Heart right ventricle (tissue), 16 donors: ENCODE measurements around the gene PGLYRP3. TPM values are rescaled to one million over a fixed set of nuclear protein-coding genes. Genes with fewer than 3 reads are reported as not detected.
A peak's percentile ranks its signal among the peaks of the same experiment; 100 is the strongest.

Experiments used
- ATAC-seq, 8 donors: fragments of 200-7000 bp; cut with Tn5 transposase; one replicate each; pipeline ENCODE4 v1.9.1; 2020; ENCODE audit warnings: mild to moderate bottlenecking in 8 of 8, moderate library complexity in 8 of 8, moderate number of reproducible peaks in 1 of 8
- DNase-seq, 2 donors: peaks; one replicate each; pipeline ENCODE4 v3.0.0-alpha.2; 2020
- H3K27ac ChIP-seq, 10 donors: fragments of 200-600 bp; sonication (generic) in 2 of 10; one replicate each; pipeline versions ENCODE4 v1.5.0 to v1.8.0; 2020 to 2022; ENCODE audit warnings: mild to moderate bottlenecking in 3 of 10
- H3K27me3 ChIP-seq, 7 donors: fragments of 200-600 bp; one replicate each; pipeline ENCODE4 v1.8.0; 2021 to 2022; ENCODE audit warnings: mild to moderate bottlenecking in 2 of 7
- H3K36me3 ChIP-seq, 9 donors: fragments of 200-600 bp; sonication (generic) in 1 of 9; one replicate each; pipeline versions ENCODE4 v1.5.0 to v1.8.0; 2020 to 2022; ENCODE audit warnings: mild to moderate bottlenecking in 2 of 9
- H3K4me1 ChIP-seq, 9 donors: fragments of 200-600 bp; sonication (generic) in 1 of 9; one replicate each; pipeline versions ENCODE4 v1.5.0 to v1.8.0; 2020 to 2022; ENCODE audit warnings: mild to moderate bottlenecking in 4 of 9
- H3K4me3 ChIP-seq, 10 donors: fragments of 200-600 bp; sonication (generic) in 2 of 10; one replicate each; pipeline versions ENCODE4 v1.5.0 to v1.8.0; 2020 to 2022; ENCODE audit warnings: mild to moderate bottlenecking in 7 of 10, moderate library complexity in 2 of 10
- H3K9me3 ChIP-seq, 11 donors: fragments of 200-600 bp in 10 of 11; sonication (generic) in 2 of 11; one replicate each; pipeline versions ENCODE4 v1.5.0 to v1.8.0; 2013 to 2022; ENCODE audit warnings: mild to moderate bottlenecking in 2 of 11, control low read depth in 1 of 11, moderate library complexity in 1 of 11
- CTCF ChIP-seq, 9 donors: fragments of 200-600 bp; sonication (generic) in 2 of 9; IDR thresholded peaks; one replicate each; pipeline versions ENCODE4 v1.5.0 to v1.8.0; 2021 to 2022; ENCODE audit warnings: antibody characterized with exemption in 9 of 9, mild to moderate bottlenecking in 5 of 9, moderate library complexity in 1 of 9
- WGBS, 2 donors: extraction: QIAGEN DNeasy Blood & Tissue Kit; methylation state at CpG; one replicate each; pipeline ENCODE4 v1.1.7; 2013; ENCODE audit warnings: inconsistent platforms in 1 of 2; 5-methylcytosine and 5-hydroxymethylcytosine counted together
- intact Hi-C, 10 donors: fragments of 100-400 bp; cut with DNase I; formaldehyde crosslinking; loops; one replicate each; pipeline versions ENCODE4 v1.11.1 to v1.14.2; 2022
- polyA plus RNA-seq, 2 donors: library from polyadenylated mRNA; stranded (reverse); fragments of 200-250 nt; gene quantifications; one replicate each; pipeline ENCODE4 v1.2.3, GENCODE V29; 2013
- total RNA-seq, 10 donors: library from RNA; stranded (reverse); fragmentation: NEBNext Ultra II Directional in 3 of 10; extraction: Animal tissue kit (Norgen Biotek cat#: 25700) in 3 of 10; gene quantifications; one replicate each; pipeline versions ENCODE4 v1.2.1 to v1.2.4, GENCODE V29; 2021 to 2023
- donor health status: Arrhythmogenic right ventricular cardiomyopathy.
- donor health status: ischemic (EF 13 %, LVEDD 7.1; RV severe dilation, severe dysfunction).
- donor health status: healthy with polysubstance abuse.
- donor health status: DM: no; HTN: yes; CAD: no.
- donor health status: DM: no; HTN: no; CAD: no.
- donor health status: ischemic (EF 25% LVEDD 6.9; RV normal size, moderate dysfunction).
- donor health status: ischemic (EF 25% LVEDD 5.7; RV mildly dilated, moderate dysfunction).
- donor health status: healthy.
- donor health status: DM: yes; HTN: yes; CAD: no.
- donor health status: Ischemic cardiomyopathy.
- donor health status: ischemic (EF 35%, LVEDD 5.7; RV mildly dilated, moderate dysfunction).
- donor health status: nonischemic (EF 11% LVEDD 7.7; RV severe dilation, severe dysfunction).
- donor health status: DM: yes; HTN: yes; CAD: no.
- donor health status: PGD.
- donor health status: ischemic (EF 29% LVEDD 5.4; RV normal size, mild dysfunction).
- donor health status: nonischemic (EF 23%, LVEDD 6.1; RV moderate dilation, normal function).

PGLYRP3 gene
- total and polyA plus RNA-seq, 12 donors, result not detected

GRCh38 chr1:153261281-153262069, 51.3 kb downstream of the PGLYRP3 start:
- ATAC-seq, result peak in 3 of 8 donors; percentile 29 to 72 (median 58)
- TF ChIP-seq CTCF (IDR thresholded peaks at IDR 0.05), result no peak
- intact Hi-C loops, result no loop called here
- H3K4me1 ChIP-seq, result peaks cover 3 to 21% (median 9%) of the 10 kb centered on the region in 9 donors
- H3K4me3 ChIP-seq, result peak overlapping the region in 9 of 10 donors; percentile 37 to 54 (median 49)
- peaks cover 2 to 77% (median 63%) of the 10 kb centered on the region in 7 donors for H3K27me3 ChIP-seq
- WGBS, 2 donors, result 1 to 2% methylated on average over 68 to 80 of the region's 80 CpGs
- no peaks in the 10 kb centered on the region for H3K9me3 ChIP-seq
- peak in 1 of 2 donors; percentile 29 for DNase-seq
- H3K36me3 ChIP-seq, result no peaks in the 10 kb centered on the region
- H3K27ac ChIP-seq, result no peak overlapping the region

GRCh38 chr1:153260585-153261280, 52.0 kb downstream of the PGLYRP3 start:
- WGBS, 2 donors, result 9 to 10% methylated on average over 41 to 45 of the region's 45 CpGs
- no peak for TF ChIP-seq CTCF (IDR thresholded peaks at IDR 0.05)
- intact Hi-C loops, result no loop called here
- ATAC-seq (peak in 2 of 8 donors; percentile 23 to 27), DNase-seq (peak in 1 of 2 donors; percentile 14)
- H3K36me3 ChIP-seq, result no peaks in the 10 kb centered on the region
- peaks cover 2 to 70% (median 57%) of the 10 kb centered on the region in 7 donors for H3K27me3 ChIP-seq
- H3K27ac ChIP-seq, result no peak overlapping the region
- no peaks in the 10 kb centered on the region for H3K9me3 ChIP-seq
- H3K4me1 ChIP-seq, result peaks cover 3 to 21% (median 9%) of the 10 kb centered on the region in 9 donors
- peak overlapping the region in 9 of 10 donors; percentile 37 to 54 (median 49) for H3K4me3 ChIP-seq

GRCh38 chr1:153259387-153259786, 53.4 kb downstream of the PGLYRP3 start, which contains the start of gene LORICRIN:
Gene LORICRIN (plus strand): TSS chr1:153259687. CDS start chr1:153260950, 1,263 bp downstream.
- H3K9me3 ChIP-seq, result no peaks in the 10 kb centered on the region
- no peak for ATAC-seq
- H3K4me1 ChIP-seq, result peaks cover 3 to 21% (median 9%) of the 10 kb centered on the region in 9 donors
- no peak within 1 kb of the TSS for H3K4me3 ChIP-seq
- intact Hi-C loops, result no loop called here
- H3K27me3 ChIP-seq, result peaks cover 2 to 56% (median 50%) of the 10 kb centered on the region in 7 donors
- H3K36me3 ChIP-seq, result no peaks in the 10 kb centered on the region
- TF ChIP-seq CTCF (IDR thresholded peaks at IDR 0.05), result no peak
- H3K27ac ChIP-seq, result no peak within 1 kb of the TSS
- no peak for DNase-seq
- WGBS, 2 donors, result 87 to 88% methylated on average over 3 of the region's 3 CpGs

GRCh38 chr1:153253693-153254092, 59.1 kb downstream of the PGLYRP3 start:
- no peak for ATAC-seq
- Histone ChIP-seq H3K4me3 (no peak overlapping the region), H3K36me3 (no peaks in the 10 kb centered on the region), H3K9me3 (no peaks in the 10 kb centered on the region), H3K27ac (no peak overlapping the region), H3K27me3 (peaks cover 0 to 29% (median 7%) of the 10 kb centered on the region in 7 donors), H3K4me1 (no peaks in the 10 kb centered on the region)
- no peak for DNase-seq
- intact Hi-C loops, result no loop called here
- no peak for TF ChIP-seq CTCF (IDR thresholded peaks at IDR 0.05)
- WGBS, 2 donors, result 52 to 65% methylated on average over 1 of the region's 1 CpG
